Loucy (cell line): ENCODE measurements around the gene ASIC5.

Source experiments
- EZH2phosphoT487 ChIP-seq: fragments of 200-600 bp; IDR thresholded peaks from 2 replicates; pipeline ENCODE4 v1.6.1; 2018; ENCODE audit warnings: antibody characterized with exemption, mild to moderate bottlenecking, moderate library complexity, borderline replicate concordance
- TF ChIP-seq, protein P1 (sequence below): fragments of 200-600 bp; sonication (generic); conservative IDR thresholded peaks from 2 replicates; pipeline ENCODE4 v1.5.1; 2014; ENCODE audit warnings: mild to moderate bottlenecking, antibody characterized with exemption, low read length

- TF ChIP-seq, protein P1, sequence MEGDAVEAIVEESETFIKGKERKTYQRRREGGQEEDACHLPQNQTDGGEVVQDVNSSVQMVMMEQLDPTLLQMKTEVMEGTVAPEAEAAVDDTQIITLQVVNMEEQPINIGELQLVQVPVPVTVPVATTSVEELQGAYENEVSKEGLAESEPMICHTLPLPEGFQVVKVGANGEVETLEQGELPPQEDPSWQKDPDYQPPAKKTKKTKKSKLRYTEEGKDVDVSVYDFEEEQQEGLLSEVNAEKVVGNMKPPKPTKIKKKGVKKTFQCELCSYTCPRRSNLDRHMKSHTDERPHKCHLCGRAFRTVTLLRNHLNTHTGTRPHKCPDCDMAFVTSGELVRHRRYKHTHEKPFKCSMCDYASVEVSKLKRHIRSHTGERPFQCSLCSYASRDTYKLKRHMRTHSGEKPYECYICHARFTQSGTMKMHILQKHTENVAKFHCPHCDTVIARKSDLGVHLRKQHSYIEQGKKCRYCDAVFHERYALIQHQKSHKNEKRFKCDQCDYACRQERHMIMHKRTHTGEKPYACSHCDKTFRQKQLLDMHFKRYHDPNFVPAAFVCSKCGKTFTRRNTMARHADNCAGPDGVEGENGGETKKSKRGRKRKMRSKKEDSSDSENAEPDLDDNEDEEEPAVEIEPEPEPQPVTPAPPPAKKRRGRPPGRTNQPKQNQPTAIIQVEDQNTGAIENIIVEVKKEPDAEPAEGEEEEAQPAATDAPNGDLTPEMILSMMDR: no peak
- no peak for TF ChIP-seq EZH2phosphoT487
These were observed 25.0 kb upstream of the ASIC5 start for GRCh38 chr4:155891058-155891457.
